T-helper 9 cell (primary cell): Measurements from ENCODE around the gene MNX1.

Experiments
- DNase-seq: peaks from one replicate; pipeline ENCODE4 v3.0.0-alpha.2; 2020

MNX1 gene

DNA sequence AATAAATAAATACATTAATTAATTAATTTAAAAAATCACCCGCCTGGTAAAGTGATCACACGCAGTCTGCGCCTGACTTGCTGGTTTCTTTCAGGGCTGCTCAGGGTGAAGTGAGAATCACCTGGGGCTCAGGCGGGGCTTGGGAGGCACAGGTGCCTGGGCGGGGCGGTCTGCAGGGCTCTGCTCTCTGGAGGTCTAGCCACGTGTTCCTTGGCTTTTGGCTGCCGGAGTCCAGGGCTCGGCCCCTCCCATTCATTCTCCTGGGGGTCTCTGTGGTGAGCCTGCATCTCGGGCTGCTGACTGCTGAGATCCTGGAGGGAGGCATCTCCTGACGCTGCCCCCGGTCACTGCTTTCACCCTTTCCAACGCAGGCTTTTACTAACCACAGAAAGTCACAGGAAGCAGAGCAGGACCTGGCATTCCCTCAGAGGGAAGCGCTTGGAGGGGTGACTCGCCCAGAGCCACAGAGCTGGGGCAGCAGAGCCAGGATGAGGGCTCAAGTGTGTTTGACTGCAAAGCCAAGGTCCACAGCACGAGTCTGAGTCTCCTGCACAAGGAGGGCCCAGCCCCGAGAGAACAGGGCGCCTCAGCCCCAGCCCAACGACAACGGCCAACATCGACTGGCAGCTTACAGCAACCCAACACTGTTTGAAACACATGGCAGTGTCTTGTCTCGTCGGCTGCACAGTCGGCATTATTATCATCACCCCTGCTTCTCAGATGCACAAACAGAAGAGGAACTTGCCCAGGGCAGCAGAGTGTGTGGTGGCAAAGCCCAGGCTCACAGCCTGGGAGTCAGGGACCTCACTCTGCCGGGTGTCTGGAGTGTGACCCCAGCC, 22.4 kb upstream of the MNX1 start:
- DNase-seq: no peak

DNA sequence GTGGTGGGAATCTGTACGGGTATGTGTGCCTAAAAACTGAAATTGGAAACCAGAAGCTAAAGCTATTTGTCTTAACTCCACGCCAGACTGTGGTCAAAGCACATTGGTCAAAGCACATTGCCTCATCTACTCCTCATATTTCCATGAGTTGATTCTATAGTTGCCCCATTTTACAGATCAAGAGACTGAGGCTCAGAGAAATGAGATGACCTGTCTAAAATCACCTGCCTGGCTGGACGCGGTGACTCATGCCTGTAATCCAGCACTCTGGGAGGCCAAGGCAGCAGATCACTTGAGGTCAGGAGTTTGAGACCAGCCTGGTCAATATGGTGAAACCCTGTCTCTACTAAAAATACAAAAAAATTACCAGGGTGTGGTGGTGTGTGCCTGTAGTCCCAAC, 21.7 kb upstream of the MNX1 start:
- no peak for DNase-seq

DNA sequence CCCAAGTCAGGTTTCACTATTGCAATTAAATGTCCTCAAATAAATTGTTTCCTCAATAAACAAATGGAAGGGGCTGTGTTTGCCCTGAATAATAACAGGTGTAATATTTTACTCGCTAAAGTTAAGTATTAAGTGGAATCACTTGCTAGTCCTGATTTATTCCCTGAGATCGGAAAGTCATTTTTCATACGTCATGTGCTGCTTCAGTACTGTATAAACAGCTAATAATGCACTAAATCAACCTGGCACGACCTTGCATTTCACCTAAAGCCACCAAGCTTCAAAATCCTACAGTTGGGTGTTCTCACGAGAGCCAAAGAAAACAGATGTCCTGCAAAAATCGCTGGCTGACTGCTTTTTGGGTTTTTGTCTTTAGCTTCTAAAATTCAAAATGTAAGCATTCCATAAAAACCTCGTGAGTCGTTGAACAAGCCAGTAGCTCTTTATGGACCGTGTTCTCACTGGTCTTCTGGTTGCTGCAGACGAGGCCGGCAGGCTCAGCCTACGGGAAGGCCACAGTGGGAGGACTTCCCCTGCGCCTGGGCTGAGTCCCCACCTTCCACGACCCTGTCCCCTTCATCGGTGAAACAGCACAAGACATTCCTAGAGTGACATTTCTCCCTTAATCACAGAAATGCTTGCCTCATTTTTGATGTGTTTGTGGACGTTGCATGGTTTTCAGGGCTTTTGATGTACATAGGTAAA, 17.9 kb upstream of the MNX1 start:
- no peak for DNase-seq

DNA sequence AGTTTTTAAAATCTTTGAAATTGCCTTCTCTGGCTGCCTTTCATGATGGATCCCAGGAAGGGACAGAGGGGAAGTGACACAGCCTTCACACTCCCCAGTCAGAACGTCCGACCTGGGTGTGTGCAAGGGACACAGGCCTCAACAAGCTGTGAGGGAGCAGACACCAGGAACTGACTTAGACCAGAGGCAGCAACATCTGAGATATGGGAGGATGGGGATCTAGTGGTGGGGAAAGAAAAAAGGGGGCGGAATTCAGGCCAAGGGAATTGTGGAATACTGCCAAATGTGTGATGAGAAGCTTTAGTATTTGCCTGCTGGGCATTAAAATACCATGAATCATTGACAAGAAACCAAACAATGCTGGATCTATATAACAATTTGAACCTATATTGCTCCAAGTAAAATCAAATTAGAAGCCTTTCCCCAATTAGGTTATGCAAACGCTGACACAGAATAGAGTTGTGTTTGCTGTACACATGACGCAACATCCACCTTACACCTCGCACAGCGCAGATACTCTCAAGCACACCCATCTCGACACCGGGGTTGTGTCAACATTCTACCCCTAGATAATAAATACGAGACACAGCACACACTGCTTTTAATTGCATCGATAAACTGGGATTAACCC, 17.2 kb upstream of the MNX1 start:
- no peak for DNase-seq

DNA sequence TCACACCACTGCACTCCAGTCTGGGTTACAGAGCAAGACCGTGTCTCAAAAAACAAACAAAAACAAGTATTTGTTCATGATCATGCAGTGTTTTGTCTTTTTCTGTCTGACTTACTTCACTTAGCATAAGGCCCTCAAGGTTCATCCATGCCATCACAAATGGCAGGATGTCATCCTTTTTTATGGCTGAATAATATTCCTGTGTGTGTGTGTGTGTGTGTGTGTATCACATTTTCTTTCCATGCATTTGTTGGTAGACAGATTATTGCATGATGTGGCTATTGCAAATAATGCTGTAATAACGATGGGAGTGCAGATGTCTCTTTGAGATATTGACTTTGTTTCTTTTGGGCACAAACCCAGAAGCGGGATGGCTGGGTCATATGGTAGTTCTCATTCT, 14.3 kb upstream of the MNX1 start:
- no peak for DNase-seq

DNA sequence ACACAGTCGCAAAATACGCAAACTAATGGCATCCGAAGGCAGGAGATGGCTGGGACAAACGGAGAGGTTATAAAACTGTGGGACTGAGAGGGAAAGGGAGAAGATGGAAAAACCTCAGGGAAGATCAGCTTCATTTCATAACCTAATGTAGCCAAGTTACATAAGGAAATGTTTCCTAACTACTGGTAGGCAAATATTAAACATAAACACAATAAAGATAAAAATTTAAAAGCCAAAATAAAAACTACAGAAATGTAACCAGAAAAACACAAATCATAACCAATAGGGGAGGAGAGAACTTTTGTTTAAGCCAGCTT, 13.1 kb upstream of the MNX1 start:
- no peak for DNase-seq

DNA sequence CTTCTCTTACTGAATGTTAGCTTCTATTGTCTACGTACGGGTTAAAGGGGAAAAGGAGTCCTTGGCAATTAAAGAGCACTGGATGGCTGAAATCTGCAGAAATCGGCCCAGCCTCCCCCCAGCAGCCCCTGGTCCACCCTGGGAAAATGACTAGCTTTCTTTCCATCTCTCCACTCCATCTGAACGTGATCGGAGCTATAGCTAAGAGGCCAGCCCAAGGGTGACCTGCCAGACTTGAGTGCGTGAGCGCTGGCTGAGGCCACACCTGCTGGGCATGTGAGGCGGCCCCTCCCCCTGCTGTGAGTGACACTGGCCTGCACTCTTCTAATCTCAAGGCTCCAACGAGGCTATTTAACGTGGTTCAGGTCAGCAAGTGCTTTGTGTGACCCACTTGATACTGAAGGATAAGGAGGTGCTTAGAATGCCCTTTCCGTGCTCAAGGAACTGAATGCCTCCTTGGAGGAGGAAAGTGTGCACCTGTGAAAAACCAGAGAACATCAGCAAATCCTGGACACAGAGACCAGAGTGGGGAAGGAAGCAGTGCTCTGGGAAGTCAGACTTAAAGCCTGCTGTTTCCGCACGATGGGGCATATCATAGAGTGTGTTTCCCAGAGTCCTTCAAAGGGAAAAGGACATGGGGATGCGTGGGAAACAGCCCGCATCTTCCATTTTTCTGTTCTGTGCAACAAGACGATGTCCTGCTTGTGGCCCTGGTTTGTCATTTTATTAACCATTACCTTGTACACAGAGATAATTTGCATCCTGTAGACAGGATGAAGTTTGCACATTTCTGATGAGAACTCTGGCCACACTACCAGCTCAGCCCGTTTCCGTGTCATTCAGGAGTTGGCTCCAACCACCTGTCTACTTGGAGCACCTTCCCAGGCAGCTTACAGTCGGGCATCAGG, 12.5 kb upstream of the MNX1 start:
- no peak for DNase-seq

DNA sequence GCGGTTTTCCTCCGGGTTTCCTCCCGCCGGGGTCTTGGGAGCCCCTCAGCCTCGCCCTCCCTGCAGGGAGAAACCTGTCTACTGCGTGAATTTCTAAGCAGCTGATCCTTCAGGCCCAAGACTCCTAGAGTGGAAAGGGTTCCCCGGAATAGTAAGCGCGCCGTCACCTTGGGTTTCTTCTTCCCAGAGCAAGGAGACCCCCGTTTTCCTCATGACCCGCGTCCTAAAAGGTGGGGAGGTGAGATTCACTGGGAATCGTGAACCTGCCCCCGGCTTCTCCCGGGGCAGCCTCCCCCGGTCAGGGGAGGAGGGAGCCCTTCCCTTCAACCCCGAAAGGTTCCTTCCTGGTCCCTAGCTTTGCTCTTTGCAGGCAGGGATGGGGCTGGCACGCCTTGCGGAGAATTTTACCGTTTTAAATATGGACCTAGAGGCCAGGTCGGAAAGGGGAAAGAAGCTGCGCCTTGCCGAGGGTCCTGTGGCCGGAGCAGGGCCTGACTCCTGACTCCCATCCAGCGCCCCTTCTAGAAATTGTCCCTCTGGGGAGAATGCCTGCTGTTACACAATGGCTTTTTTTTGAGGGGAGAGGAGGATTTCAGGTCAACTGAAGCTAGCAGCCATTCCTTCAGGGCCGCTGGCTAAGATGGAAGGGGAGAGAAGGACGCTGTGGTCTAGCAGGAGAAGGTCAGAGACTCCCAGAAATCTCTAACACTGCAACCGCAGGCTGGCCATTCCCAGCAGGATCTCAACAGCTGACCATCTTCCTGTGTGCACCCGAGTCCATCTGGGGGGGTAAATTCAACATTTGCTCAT, 11.6 kb upstream of the MNX1 start:
- DNase-seq: no peak

DNA sequence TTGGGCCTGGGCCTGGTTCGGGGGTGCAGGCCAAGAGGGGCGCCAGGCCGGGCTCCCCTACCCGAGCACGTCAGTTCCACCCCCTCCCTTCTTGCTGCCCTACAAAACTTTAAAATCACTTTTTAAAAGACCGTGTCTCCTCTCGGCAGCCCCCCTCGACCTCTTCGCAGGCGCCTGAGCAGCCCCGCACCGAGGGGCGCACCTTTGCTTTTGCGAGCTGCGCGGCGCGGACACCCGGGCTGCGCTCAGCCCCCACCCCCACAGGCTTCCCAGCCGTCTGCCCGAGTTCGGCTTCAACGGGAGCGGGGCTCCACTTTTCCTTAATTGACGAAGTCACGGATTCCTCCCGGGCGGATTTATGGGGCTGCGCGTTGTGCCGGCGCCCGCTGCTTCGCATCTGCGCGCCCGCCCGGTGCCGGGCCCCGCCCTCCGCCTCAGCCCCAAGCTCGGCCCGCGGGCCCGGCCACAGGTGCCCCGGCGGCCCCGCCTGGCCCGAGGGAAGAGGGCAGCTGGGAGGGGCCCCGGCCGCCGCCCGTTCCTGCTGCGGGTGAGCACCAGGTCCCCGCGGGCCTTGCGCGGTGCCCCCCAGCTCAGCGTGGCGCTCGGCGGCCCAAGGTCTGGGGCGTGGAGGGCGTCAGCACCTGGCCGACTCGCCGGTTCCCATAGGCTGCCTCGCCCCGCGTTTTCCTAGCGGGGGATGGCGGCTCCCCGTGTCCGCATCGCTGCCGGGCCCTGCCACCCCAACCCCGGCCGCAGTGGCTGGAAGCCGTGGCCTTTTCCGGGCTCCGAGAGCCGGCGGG, 10.8 kb upstream of the MNX1 start:
- no peak for DNase-seq

DNA sequence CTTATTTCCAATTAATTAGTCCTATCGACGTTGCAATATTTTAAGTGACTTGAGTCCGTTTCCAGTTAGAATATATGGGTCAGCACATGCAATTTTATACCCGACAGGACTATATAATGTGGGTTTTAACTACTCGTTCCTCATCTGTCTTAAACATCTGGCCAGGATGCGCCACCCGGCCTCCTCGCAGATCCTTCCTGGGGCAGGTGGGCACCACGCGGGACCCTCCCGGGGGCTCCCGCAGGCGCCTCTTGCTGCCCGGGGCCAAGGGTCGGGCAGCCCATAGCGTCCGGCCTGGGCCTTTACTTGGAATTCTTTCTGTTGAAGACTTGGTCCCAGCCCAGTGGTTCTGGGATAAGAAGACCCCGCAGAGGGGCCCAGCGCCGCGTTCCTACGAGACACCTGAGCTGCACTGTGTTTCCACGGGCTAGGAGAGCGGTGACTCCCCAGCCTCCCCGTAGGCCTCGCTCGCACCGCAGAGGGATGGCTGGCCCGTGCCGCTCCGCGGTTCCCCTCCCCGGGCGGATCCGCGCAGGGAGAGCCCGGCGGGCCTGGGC, 10.1 kb upstream of the MNX1 start:
- DNase-seq: no peak

DNA sequence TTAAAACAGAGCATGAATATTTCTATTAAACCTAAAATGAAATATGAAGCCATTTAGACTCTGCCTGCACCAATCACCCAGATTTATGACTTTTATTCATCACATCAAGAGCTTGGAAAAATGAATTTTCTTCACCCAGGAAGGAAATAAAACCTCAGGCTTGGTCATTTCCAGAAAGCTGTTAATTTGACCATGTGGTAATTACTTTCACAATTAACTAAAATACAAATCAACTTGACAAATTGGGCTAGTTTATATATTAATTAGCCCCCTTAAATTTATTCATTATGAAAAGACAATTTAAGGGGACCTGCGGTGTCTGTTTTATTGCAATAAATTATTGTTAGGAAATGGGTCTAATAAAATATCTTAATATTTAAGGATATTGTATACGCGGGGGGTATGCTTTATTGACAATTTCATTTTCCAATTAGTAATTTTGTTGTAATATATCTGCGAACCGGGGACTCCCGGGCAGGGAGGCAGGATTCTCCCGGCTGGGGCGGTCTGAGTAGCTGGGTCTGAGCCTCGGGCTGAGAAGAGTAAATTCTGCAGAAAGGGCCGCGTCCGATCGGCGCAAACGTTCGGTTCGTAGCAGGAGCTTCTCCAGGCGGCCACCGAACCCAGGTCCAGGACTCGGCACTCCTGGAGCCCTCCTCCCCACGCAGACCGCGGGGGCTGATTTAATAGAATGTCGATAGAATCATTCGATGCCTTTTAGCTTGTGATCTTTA, 9.4 kb upstream of the MNX1 start:
- DNase-seq: no peak

DNA sequence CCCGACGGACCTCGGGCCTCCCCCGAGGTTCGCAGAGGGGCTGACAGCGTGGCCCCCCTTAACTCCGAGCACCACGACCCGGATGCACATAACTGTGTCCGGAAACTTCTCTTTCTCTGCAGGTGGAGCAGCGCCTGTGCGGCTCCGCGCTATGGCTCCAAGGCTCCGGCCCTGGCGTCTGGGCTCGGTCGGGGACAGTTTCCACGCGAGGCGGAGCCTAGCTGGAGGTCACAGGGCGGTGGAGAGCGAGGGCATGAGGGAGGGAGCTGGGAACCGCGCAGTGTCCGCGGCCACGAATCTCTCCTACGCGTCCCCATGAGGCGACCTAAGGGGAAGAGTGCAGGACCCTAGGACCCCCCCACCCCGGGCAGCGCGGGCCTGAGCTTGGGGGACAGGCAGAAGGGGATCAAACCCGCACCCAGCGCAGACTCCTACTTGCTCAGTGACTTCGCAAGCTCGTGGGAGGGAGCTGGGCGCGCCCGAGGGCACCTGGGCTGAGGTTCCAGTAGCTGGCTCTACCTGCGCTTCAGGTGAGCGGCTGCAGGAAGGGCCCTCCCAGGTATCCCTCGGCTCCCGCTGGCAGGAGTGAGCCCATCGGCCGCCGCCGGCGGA, 8.6 kb upstream of the MNX1 start:
- no peak for DNase-seq

DNA sequence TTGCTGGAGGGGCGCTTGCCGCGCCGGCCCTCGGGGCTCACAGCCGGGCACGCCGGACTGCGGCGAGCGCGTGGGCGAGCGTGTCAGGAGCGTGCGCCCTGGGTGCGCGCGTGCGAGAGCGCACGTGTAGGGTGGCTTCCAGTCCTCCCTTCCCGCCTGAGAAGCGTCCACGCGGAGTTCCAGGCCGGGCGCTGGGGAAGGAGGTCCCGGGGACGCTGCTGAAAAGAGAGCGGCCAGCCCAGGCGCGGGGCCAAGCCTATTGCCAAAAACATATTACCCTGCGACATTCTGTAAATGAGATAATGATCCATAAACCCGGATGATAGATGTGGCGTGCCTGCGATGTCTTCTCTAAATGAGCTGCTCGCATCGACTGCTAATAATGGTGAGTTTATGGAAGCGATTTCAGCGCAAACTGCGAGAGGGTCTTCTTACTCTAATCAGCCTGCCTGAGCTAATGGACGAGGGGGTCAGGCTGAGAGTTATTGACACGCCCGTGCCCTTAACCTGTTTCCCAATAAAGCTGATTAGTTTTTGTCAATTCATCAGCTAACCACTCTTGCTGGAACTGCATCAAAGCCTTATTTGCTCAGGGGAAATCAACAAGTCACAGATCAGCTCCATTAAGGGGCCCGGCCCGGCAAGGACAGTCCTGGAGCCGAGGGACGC, 8.0 kb upstream of the MNX1 start:
- DNase-seq: no peak

DNA sequence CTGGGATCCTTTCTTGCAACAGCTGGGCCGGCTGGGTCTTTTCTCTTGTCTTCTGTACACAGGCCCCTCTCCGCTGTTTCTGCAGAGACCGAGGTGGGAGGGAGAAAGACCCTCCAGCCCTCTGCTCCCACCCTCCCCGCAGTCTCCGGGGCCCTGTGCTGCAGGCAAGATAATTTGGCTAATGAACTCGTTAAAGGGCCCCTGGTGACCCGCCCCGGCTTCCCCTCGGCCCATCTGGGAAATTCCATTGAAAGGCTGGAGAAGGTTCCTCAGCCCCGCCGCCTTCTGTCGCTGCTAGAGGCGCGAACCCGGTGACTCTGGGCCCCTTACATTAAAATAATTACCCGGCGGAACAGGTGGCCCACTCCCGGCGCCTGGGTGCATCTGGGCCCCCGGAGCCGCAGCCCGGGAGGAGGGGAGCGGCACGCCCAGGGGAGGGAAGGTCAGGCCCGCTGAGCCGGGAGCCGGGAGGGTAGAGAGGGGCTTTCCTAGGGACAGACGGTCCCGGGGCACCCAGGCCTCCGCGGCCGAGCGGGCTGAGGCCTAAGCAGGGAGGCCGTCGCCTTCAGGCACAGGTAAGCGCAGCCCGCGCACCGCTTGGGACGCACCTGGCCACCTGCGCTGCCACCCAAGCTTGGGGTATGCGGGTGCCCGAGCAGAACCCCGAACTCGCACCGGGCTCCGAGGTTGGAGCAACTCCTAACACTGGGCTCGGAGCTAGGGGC, 7.3 kb upstream of the MNX1 start:
- DNase-seq: no peak

DNA sequence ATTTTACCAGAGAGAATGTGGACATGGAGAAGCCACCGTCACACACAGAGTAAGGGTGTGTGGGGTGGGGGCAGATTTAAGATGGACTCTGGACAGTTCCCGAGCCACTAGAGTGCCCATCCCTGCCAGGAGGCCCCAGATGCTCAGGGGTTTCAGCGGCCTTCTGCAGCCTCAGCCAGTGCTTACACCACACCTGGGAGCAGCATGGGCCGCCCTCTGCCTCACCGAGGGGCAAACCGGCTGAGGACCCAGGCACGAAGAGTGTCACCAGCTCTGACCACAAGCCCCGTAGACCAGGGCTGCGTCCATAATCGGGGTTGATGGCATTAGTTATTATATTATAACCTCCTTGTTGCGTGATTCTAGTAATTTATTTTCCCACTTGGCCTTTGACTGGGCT, 6.7 kb upstream of the MNX1 start:
- DNase-seq: no peak

DNA sequence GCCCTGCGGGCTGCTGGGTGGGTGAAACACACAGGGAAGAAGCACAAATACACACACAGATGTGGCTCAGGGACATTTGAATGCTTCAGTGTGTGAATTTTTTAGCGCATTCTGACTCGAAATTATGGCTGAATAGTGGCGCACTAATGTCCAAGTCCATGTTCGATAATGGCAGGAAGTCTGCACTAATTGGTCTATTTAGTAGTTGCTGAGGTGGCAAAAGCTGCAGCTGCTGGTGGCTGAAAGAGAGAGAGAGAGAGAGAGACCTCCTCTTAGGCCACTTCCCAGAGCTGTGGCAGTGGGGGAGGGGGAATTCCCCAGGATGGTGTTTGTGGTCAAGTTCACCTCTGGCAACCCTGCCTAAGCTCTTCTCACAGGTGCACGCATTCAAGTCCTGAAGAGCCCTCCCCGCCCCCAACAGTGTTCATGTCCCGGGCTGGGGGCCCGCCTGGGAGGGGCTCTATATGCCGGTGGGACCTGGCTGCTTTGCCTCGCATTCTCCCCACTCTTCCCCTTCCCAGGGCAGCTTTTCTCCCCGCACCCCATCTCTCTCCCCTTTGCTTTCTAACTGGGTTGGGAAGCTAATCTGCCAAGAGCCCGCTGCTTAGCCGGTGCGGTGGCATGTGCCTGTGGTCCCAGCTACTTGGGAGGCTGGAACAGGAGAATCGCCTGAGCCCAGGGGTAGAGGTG, 6.0 kb upstream of the MNX1 start:
- no peak for DNase-seq

DNA sequence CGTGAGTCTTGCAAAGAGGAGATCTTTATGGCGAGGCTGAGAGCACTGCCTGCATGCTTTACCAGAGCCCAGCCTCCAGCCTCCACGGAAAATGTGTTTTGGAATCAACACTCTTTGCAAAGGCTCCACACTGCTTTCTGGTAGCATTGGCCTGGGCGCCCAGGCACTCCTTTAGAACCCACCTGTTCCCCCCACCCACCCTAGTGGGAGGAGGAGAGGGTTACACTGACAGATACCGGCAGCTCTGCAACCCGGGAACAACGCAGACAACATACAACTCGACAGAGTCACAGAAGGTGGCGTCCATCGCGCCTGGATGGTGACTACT, 5.5 kb upstream of the MNX1 start:
- DNase-seq: no peak
